ENCODE results near the gene EVPL. TPM values are rescaled to one million over a fixed set of nuclear protein-coding genes. Genes with fewer than 3 reads are reported as not detected.
A peak's percentile ranks its signal among the peaks of the same experiment; 100 is the strongest.
"Not testable (repeated sequence)": the region's sequence is repeated elsewhere in the genome, so short reads cannot be mapped to it uniquely, and the experiment has no call there.

The EVPL gene
- total and polyA plus RNA-seq, 4 donors = 0.17 to 0.90 (median 0.55) TPM

DNA sequence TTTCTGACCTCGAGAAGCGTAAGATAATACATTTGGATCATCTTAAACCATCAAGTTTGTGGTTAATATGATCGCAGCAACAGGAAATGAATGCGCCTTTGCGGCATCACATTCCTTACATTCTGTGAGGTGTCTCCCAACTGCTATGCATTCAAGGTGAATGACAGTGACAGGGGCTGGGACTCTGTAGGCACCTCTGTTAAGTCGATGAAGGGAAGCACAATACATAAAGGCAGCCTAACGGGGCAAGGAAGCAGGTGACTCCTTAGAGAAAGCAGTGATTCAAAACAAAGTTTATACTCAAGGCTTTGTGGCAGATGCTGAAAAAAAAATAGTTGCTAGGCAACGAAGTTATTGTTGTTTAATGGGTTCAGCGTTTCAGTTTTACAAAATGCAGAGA is 21.6 kb upstream of the EVPL start:
- Histone ChIP-seq H3K36me3 (ENCODE audit: control insufficient read depth, insufficient read depth, low read length) (peaks cover 77% of the 10 kb centered on the region), H3K27ac (ENCODE audit: low read depth, low read length) (no peak overlapping the region), H3K27me3 (ENCODE audit: control insufficient read depth, insufficient read depth, low read length) (no peaks in the 10 kb centered on the region), H3K4me1 (ENCODE audit: control insufficient read depth, insufficient read depth, low read length) (no peaks in the 10 kb centered on the region), H3K9me3 (ENCODE audit: control insufficient read depth, insufficient read depth, low read length) (no peaks in the 10 kb centered on the region), H3K4me3 (ENCODE audit: low read depth, low read length) (no peak overlapping the region)
- 83% methylated on average over 4 of the region's 9 CpGs for WGBS (ENCODE audit: insufficient coverage)
- DNase-seq (ENCODE audit: low read depth in 4 of 6, low spot score in 6 of 6) = no peak

DNA sequence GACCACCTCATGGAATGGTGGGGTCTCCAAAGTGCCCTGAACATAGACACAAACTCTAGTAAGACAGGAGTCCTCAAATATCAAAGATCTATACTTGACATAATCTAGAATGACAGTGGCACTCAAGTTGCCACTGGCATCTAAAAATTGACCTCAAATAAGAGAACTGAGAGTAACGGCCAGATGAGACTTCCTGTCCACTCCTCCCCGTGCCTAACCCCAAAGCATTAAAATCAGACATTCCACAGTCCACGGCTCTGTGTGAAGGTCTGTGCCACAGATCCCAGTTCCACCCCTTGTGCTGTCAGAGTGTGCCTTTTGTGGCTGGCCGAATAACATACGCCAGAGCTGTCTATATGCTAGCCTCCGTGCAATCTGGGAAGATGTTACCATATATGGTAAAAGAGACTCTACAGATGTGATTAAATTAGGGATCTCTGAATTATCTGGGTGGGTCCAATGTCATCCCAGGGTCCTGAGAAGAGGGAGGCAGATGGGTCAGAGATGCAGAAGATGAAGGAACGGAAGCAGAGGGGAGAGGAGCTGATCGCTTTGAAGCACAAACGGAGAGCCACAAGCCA is 21.0 kb upstream of the EVPL start:
- H3K27ac ChIP-seq (ENCODE audit: low read depth, low read length) = no peak overlapping the region
- peaks cover 77% of the 10 kb centered on the region for H3K36me3 ChIP-seq (ENCODE audit: control insufficient read depth, insufficient read depth, low read length)
- H3K9me3 ChIP-seq (ENCODE audit: control insufficient read depth, insufficient read depth, low read length) = no peaks in the 10 kb centered on the region
- no peaks in the 10 kb centered on the region for H3K27me3 ChIP-seq (ENCODE audit: control insufficient read depth, insufficient read depth, low read length)
- no peak for DNase-seq (ENCODE audit: low read depth in 4 of 6, low spot score in 6 of 6)
- no peaks in the 10 kb centered on the region for H3K4me1 ChIP-seq (ENCODE audit: control insufficient read depth, insufficient read depth, low read length)
- 91% methylated on average over 9 of the region's 9 CpGs for WGBS (ENCODE audit: insufficient coverage)
- H3K4me3 ChIP-seq (ENCODE audit: low read depth, low read length) = no peak overlapping the region

DNA sequence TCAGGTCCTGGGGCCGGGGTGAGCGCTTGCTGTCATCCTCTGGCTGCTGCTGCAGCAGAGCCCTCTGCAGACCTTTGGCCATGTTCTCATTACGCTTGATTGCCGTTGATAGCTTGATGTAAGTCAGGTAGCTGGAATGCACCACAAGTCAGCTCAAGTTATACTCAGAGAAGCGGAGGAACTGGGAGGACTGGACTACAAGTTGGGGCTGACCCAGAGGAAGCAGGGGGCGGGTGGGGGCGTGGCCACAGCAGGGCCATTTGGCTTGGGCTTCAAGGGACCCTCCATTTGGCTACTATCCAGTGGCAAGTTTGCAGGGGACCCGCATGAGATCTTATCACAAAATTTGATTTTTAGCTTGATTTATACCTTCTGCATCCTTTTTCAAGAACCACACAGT is 19.0 kb upstream of the EVPL start:
- WGBS (ENCODE audit: insufficient coverage) = 91% methylated on average over 7 of the region's 8 CpGs

DNA sequence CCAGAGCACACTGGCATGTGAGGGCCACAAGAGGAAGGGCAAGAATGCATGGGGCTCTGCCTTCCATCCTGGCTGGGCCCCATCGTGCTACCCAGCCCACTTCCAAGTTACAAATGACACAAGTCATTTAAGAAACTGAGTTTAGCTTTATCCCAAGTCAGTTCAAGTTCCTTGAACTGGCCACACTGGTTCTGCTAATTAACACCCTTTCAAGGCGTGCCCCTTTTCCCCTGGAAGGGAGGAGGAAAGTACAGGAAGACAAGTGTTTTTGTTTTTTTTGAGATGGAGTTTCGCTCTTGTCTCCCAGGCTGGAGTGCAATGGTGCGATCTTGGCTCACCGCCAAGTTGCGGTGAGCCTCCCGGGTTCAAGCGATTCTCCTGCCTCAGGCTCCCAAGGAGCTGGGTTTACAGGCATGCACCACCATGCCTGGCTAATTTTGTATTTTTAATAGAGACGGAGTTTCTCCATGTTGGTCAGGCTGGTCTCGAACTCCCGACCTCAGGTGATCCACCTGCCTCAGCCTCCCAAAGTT is 17.4 kb upstream of the EVPL start:
- not testable (repeated sequence) for H3K9me3 ChIP-seq (ENCODE audit: control insufficient read depth, insufficient read depth, low read length)

More for the DNA sequence above, 19.0 kb upstream of the EVPL start:
- Histone ChIP-seq H3K9me3 (ENCODE audit: control insufficient read depth, insufficient read depth, low read length) (no peaks in the 10 kb centered on the region), H3K27ac (ENCODE audit: low read depth, low read length) (no peak overlapping the region), H3K36me3 (ENCODE audit: control insufficient read depth, insufficient read depth, low read length) (peaks cover 88% of the 10 kb centered on the region), H3K27me3 (ENCODE audit: control insufficient read depth, insufficient read depth, low read length) (no peaks in the 10 kb centered on the region), H3K4me3 (ENCODE audit: low read depth, low read length) (no peak overlapping the region), H3K4me1 (ENCODE audit: control insufficient read depth, insufficient read depth, low read length) (no peaks in the 10 kb centered on the region)
- no peak for DNase-seq (ENCODE audit: low read depth in 4 of 6, low spot score in 6 of 6)

DNA sequence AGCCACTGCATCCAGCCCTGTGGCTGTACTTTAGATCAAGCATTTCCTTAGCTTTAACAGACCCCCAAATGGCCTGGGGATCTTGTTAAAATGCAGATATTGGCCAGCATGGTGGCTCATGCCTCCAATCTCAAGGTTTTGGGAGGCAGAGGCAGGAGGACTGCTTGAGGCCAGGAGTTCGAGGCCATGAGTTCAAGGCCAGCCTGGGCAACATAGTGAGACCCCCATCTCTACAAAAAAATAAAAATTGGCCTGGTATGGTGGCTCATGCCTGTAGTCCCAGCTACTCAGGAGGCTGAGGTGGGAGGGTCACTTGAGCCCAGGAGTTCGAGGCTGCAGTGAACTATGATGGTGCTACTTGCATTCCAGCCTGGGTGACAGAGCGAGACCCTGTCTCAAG is 15.8 kb upstream of the EVPL start:
- peaks cover 91% of the 10 kb centered on the region for H3K36me3 ChIP-seq (ENCODE audit: control insufficient read depth, insufficient read depth, low read length)
- H3K27ac ChIP-seq (ENCODE audit: low read depth, low read length); H3K4me1 ChIP-seq (ENCODE audit: control insufficient read depth, insufficient read depth, low read length); H3K27me3 ChIP-seq (ENCODE audit: control insufficient read depth, insufficient read depth, low read length); H3K4me3 ChIP-seq (ENCODE audit: low read depth, low read length); DNase-seq (ENCODE audit: low read depth in 4 of 6, low spot score in 6 of 6); H3K9me3 ChIP-seq (ENCODE audit: control insufficient read depth, insufficient read depth, low read length): not testable (repeated sequence)
- 100% methylated on average over 3 of the region's 3 CpGs for WGBS (ENCODE audit: insufficient coverage)

More for the DNA sequence above, 17.4 kb upstream of the EVPL start:
- not testable (repeated sequence) for DNase-seq (ENCODE audit: low read depth in 4 of 6, low spot score in 6 of 6); H3K4me3 ChIP-seq (ENCODE audit: low read depth, low read length); H3K27me3 ChIP-seq (ENCODE audit: control insufficient read depth, insufficient read depth, low read length); H3K4me1 ChIP-seq (ENCODE audit: control insufficient read depth, insufficient read depth, low read length); H3K27ac ChIP-seq (ENCODE audit: low read depth, low read length)
- H3K36me3 ChIP-seq (ENCODE audit: control insufficient read depth, insufficient read depth, low read length) = peaks cover 91% of the 10 kb centered on the region
- WGBS (ENCODE audit: insufficient coverage) = 69% methylated on average over 9 of the region's 11 CpGs

DNA sequence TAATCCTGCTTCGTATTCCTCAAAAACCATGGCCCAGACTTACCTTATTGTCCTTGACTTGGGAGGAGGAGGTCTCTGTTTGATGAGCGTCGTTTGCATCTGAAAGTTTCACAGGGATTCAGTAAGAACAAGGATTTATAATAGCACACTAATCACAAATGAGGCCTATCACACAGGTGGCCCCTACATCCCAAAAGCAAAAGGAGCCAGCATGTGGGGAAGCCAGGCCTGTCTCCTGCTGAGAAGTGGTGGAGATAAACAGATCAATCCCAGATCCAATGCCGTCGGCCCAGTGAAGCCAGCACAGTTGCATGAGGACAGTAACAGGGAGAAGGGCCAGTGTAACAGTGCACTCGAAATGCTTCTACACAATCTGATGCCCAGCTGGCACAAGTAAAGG is 13.3 kb upstream of the EVPL start:
- Histone ChIP-seq H3K27ac (ENCODE audit: low read depth, low read length) (no peak overlapping the region), H3K9me3 (ENCODE audit: control insufficient read depth, insufficient read depth, low read length) (no peaks in the 10 kb centered on the region), H3K36me3 (ENCODE audit: control insufficient read depth, insufficient read depth, low read length) (peaks cover 76% of the 10 kb centered on the region), H3K4me3 (ENCODE audit: low read depth, low read length) (no peak overlapping the region), H3K27me3 (ENCODE audit: control insufficient read depth, insufficient read depth, low read length) (no peaks in the 10 kb centered on the region), H3K4me1 (ENCODE audit: control insufficient read depth, insufficient read depth, low read length) (peaks cover 8% of the 10 kb centered on the region)
- no peak for DNase-seq (ENCODE audit: low read depth in 4 of 6, low spot score in 6 of 6)
- 43% methylated on average over 2 of the region's 6 CpGs for WGBS (ENCODE audit: insufficient coverage)

DNA sequence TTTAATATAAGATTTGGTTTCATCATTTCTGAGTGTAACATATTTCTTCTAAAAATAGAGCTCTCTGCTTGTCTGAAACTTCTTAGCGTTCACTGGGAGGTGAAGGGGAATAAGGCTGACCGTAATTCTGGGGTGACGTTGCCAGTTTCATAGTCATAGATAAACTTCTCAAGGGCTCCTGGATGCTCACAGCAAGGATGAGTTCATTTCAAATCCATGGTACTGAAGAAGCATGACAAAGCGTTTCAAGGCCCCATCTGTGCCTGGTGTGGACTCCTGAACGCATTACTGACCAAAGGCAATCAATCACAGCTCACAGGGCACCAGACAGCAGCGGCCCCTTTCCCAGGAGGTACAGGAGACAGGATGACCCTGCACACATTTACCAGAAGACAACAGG is 12.0 kb upstream of the EVPL start:
- DNase-seq (ENCODE audit: low read depth in 4 of 6, low spot score in 6 of 6) = no peak
- H3K27me3 ChIP-seq (ENCODE audit: control insufficient read depth, insufficient read depth, low read length) = no peaks in the 10 kb centered on the region
- no peaks in the 10 kb centered on the region for H3K9me3 ChIP-seq (ENCODE audit: control insufficient read depth, insufficient read depth, low read length)
- peaks cover 8% of the 10 kb centered on the region for H3K4me1 ChIP-seq (ENCODE audit: control insufficient read depth, insufficient read depth, low read length)
- H3K36me3 ChIP-seq (ENCODE audit: control insufficient read depth, insufficient read depth, low read length) = peaks cover 64% of the 10 kb centered on the region
- H3K27ac ChIP-seq (ENCODE audit: low read depth, low read length) = no peak overlapping the region
- WGBS (ENCODE audit: insufficient coverage) = 35% methylated on average over 3 of the region's 6 CpGs
- no peak overlapping the region for H3K4me3 ChIP-seq (ENCODE audit: low read depth, low read length)

DNA sequence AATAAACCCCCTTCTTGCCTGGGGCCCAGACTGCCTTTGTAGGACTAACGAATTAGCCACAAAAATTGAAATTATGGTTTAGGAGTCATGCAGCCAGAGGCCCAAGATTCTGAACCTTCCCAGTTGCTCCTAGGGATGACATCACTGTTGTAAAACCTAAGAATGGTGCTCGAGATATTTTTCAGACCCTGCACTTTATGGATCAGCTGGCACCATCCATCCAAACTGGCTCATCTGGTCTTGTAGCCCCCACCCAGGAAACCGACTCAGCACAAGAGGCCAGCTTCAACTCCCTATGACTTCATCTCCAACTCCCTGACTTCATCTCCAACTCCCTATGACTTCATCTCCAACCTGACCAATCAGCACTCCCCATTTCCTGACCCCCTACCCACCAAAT is 10.9 kb upstream of the EVPL start:
- DNase-seq (ENCODE audit: low read depth in 4 of 6, low spot score in 6 of 6) = no peak
- Histone ChIP-seq H3K4me1 (ENCODE audit: control insufficient read depth, insufficient read depth, low read length) (peaks cover 8% of the 10 kb centered on the region), H3K4me3 (ENCODE audit: low read depth, low read length) (no peak overlapping the region), H3K36me3 (ENCODE audit: control insufficient read depth, insufficient read depth, low read length) (peaks cover 54% of the 10 kb centered on the region), H3K9me3 (ENCODE audit: control insufficient read depth, insufficient read depth, low read length) (no peaks in the 10 kb centered on the region), H3K27ac (ENCODE audit: low read depth, low read length) (no peak overlapping the region), H3K27me3 (ENCODE audit: control insufficient read depth, insufficient read depth, low read length) (no peaks in the 10 kb centered on the region)
- 82% methylated on average over 3 of the region's 3 CpGs for WGBS (ENCODE audit: insufficient coverage)

DNA sequence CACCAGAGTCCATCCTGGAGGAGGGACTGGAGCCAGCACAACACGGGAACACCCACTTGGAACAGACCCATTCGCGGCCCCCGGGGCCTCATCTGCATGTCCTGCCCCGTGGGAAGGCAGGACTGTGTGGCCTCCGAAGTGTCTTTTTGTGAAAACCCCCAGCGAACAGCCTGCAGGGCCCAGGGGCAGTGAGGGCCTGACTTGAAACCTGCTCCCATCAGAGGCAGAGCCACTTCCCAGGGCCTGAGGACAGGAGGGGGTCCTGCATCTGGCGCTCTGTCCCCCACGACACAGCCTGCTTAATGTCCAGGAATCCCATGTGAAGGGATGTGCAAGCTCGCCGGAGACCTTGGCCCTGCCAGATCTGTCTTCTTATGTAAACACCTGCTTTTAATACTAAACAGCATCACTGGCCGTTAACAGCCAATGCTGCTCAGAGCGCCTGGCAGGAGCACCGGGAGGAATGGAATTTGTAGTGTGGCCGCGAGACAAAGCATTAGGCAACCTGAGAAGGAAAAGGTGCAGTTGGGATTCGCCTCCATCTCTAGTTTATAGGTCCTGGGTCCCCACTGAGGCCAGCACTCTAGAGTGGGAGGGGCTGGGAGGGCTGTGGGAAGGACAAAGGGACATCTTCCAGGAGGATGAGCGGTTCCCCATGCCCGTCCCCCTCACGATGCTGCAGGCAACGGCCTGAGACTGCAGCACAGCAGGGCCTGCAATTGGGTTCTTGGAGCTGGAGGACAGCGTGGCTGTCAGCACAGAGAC is 9.6 kb upstream of the EVPL start:
- Histone ChIP-seq H3K4me3 (ENCODE audit: low read depth, low read length) (no peak overlapping the region), H3K4me1 (ENCODE audit: control insufficient read depth, insufficient read depth, low read length) (peaks cover 16% of the 10 kb centered on the region), H3K9me3 (ENCODE audit: control insufficient read depth, insufficient read depth, low read length) (no peaks in the 10 kb centered on the region), H3K27me3 (ENCODE audit: control insufficient read depth, insufficient read depth, low read length) (no peaks in the 10 kb centered on the region), H3K27ac (ENCODE audit: low read depth, low read length) (peak overlapping the region; percentile 21), H3K36me3 (ENCODE audit: control insufficient read depth, insufficient read depth, low read length) (peaks cover 40% of the 10 kb centered on the region)
- peak in 2 of 6 donors; percentile 19 to 43 for DNase-seq (ENCODE audit: low read depth in 4 of 6, low spot score in 6 of 6)
- WGBS (ENCODE audit: insufficient coverage) = 30% methylated on average over 19 of the region's 22 CpGs

All from spinal cord (tissue), 10 donors.